Measurements from ENCODE around the gene CFLAR.
"Not testable (repeated sequence)": the region's sequence is repeated elsewhere in the genome, so short reads cannot be mapped to it uniquely, and the experiment has no call there.

The CFLAR gene

DNA sequence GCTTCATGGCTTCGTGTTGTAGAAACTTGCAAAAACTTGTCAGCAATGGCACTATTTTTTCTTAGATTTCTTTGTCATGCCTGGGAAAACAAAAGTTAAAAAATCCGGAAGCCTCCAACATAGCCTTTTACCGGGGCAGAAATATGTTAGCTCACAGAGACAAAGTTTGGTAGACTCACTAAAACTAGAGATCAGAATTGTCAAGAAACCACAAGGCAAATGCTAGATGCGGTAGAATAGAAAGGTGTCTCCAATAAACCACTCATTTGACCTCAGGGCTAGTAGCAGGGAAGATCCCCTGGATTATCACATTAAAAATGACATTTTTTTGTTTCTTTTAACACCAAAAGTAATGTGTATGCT is 67.4 kb downstream of the CFLAR start:
- no peak for DNase-seq

DNA sequence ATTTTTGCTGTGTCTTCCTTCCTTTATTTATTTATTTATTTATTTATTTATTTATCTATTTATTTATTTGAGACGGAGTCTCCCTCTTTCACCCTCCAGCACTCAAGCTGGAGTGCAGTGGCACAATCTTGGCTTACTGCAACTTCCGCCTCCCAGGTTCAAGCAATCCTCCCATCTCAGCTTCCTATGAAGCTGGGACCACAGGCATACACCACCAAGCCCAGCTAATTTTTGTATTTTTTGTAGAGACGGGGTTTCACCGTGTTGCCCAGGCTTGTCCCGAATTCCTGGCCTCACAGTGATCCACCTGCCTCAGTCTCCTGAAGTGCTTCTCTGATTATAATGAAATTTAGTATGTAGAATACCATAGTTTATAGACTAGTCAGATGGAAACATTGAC is 67.9 kb downstream of the CFLAR start:
- DNase-seq, result not testable (repeated sequence)

DNA sequence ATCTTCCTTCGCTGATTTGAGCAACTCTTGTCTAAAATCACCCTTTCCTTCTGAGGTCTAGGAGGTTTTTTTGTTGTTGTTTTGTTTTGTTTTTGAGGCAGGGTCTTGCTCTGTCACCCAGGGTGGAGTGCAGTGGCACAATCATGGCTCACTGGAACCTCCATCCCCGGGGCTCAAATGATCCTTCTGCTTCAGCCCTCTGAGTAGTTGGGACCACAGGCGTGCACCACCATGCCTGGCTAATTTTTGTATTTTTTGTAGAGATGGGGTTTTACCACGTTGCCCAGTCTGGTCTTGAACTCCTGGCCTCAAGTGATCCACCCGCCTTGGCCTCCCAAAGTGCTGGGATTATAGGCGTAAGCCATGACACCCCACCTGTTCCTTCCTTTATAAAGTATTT is 68.3 kb downstream of the CFLAR start:
- DNase-seq, result not testable (repeated sequence)

DNA sequence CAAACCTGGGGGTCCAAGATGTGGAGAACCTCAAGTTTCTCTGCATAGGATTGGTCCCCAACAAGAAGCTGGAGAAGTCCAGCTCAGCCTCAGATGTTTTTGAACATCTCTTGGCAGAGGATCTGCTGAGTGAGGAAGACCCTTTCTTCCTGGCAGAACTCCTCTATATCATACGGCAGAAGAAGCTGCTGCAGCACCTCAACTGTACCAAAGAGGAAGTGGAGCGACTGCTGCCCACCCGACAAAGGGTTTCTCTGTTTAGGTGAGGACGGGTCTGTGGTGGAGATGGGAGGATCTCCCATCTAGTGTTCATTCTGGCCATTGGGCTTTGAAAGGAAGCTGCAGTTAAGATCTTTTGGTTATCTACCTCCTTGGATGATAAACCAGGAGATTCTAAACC is 69.9 kb downstream of the CFLAR start:
- DNase-seq, result no peak

DNA sequence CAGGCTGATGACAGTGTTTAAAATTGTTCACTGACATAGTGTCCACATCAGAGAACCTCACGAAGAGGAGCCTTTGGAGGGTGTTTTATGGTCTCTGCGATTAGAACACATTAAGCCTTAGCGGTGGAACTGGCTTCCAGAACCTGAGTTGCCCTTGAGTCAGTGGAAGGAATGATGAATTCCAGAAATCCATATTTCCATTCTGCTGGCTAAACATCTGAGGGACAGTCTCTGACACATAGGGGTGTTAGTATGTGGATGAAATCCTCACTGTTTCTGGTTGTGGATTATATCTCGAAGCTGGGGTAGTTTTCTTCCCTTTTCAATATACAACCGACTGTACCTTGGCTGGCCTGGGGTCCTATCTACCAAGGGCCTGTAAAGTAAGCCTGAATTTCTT is 71.0 kb downstream of the CFLAR start:
- no peak for DNase-seq

DNA sequence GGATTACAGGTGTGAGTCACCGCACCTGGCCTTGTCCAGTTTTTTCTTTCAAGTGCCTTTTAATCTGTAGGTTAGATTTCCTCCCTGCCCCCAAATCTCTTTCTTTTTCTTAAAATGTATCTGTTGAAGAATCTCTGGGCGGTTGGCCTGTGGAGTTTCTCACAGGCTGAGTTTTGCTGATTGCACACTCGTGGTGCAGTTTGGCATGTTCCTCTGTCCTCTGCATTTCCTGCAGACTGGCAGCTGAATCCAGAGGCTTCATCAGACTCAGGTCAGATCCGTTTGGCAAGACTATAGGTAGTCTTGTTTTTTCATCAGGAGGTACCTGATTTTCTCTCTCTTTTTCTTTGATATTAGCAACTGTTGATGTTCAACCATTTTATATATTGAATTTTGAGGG is 72.5 kb downstream of the CFLAR start:
- no peak for DNase-seq

DNA sequence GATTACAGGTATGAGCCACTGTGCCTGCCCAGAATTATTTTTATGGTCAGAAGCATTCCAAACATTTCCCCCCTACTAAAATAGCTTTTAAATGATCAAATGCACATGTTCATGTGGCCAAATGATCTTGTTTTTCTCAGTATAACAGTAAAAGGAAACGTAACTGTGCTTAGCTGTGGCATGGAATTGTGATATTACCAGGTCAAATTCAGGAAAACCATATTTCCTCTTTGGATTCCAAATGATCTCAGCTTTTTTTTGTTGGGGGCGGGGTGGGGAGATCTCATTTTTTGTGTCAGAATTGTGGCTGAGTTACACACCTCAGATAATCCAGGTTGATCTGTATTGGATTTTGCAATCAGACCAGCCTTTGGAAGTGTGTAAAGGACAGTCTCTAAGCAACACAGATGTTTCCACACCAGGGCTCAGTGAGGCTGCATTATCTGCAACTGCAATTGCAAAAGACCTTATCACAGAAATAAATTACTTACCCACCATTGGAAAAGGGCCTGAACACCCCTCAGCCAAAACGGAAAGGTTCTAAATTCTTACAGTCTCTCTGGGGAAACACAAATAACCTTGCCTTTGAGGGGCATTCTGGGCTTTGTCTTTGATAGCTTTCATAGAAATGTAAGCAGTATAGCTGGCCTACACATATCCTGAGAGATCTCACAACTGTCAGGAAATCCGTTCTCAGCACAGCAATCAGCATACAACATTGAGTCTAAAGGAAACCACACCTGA is 75.3 kb downstream of the CFLAR start:
- DNase-seq, result no peak

DNA sequence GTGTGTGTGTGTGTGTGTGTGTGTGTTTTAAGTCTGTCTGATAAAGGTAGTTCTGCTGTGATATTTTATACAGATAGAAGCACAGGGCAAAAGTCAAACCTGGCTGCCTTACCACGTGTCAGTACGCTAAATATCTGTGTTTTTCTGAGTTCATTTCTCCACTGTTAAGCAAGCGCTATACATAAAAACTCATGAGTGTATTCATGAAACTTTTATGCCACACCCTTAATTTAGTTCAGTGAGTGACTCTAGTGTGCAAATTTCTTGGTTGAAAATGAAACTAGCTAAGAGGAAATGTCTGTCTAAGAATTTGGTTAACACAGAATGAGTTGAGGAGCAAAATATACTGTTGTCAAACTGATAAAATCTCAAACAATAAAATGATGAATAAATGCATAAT is 78.1 kb downstream of the CFLAR start:
- DNase-seq, result no peak

DNA sequence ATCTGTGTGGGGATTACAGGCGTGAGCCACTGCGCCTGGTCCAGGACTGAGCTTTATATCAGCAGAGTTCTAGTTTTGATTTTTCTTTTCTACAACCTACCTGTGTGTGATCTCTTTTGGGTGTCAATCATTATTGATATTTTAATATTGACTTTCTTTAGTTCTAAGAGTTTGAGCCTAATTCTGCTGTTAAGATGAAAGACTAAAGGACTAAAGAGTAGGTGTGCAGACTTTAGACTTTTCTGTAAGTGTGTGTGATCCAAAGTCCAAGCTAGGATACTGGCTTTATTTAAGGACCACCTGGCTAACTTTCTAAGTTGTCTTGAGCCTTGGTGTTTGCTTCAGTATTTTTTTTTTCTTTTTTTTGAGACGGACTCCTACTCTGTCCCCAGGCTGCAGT is 79.4 kb downstream of the CFLAR start:
- no peak for DNase-seq

DNA sequence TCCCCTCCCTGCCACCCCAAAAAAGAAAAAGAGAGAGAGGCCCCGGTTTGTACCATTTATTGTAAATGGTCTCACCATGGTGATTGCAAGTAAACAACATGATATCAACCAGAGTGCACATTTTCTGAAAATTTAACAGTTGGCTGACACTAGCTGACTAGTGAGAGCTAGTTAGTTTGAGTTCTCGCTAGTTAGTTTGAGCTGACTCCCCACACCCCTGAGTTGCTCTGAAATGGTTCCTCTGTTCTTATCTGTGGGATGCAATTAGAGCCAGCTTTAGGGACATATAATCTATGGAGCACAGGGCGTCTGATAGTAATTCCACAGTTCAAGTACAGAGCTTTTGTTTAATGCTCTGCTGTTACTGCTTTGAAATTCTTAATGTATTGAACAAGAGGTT is 80.0 kb downstream of the CFLAR start:
- no peak for DNase-seq

DNA sequence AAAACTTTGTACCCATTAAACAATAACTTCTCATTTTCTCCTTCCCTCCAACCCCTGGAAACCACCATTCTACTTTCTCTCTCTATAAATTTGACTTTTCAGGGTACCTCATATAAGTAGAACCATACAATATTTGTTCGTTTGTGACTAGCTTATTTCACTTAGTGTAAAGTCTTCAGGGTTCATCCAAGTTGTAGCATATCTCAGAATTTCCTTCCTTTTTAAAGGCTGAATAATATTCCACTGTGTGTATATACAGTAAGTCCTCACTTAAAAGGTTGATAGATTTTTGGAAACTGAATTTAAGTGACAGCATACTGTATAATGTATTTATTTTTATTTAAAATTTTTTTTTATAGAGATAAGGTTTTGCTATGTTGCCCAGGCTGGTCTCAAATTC is 80.8 kb downstream of the CFLAR start:
- DNase-seq, result no peak

DNA sequence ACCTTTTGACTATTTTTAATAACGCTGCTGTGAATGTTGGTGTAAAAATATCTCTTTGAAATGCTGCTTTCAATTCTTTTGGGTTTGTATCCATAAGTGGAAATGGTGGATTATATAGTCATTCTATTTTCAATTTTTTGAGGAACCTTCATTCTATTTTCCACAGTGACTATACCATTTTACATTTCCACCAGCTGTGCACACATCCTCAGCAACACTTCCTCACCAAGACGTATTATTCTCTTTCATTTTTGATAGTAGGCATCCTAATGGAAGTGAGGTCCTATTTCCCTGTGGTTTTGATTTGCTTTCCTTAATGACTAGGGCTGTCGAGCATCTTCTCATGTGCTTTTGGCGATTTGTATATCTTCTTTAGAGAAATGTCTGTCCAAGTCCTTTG is 81.8 kb downstream of the CFLAR start:
- no peak for DNase-seq

DNA sequence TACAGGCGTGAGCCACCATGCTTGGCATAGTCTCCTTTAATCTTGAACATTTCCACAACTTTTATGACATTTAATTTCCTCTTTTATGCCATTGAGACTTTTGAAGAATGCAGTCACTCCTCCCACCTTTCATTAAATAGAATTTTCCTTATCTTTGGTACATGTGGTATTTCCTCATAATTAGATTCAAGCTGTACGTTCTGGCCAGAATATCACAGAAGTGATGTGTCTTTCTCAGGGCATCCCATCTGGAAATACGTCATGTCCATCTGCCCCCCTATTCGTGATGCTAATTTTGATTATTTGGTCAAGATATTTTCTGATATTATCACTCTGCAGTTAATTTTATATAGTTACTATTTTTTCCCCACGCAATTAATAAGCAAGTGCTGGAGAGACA is 83.9 kb downstream of the CFLAR start:
- no peak for DNase-seq

DNA sequence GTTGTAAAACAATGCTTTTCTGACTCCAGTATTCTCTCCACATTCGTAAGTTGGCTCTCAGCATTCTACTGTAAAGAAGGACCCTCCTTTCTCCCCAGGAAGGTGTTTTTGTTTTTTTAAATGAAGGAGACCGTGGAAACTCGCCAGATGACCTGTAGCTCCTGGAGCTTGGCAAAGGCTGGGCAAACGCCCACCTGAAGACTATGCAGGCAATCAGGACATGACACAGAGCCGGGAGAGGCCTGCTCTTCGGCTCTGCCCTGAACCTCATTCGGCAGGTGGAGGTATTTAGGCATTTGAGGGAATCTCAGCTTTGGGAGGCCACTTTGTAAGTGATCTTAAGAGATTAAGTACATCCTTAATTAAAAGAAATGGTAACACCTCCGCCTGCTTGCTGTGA is 84.4 kb downstream of the CFLAR start:
- DNase-seq, result no peak

DNA sequence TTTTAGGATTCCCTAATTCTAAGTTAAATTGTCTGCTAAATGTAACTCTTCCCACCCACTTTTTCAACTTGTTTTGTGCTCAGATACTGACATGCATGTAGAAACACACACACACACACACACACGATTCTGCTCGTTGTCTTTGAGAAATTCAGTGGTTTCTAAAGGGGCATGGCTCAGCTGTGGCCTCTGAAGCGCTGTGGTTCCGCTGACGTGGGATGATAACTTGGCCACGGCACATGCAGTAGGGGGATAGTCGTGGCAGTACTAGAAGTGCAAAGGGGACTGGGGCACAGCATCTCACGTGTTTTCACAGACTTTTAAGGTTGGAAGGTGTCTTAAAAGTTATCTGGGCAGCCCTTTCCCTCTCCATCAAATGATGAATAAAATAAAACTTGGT is 85.4 kb downstream of the CFLAR start:
- no peak for DNase-seq

DNA sequence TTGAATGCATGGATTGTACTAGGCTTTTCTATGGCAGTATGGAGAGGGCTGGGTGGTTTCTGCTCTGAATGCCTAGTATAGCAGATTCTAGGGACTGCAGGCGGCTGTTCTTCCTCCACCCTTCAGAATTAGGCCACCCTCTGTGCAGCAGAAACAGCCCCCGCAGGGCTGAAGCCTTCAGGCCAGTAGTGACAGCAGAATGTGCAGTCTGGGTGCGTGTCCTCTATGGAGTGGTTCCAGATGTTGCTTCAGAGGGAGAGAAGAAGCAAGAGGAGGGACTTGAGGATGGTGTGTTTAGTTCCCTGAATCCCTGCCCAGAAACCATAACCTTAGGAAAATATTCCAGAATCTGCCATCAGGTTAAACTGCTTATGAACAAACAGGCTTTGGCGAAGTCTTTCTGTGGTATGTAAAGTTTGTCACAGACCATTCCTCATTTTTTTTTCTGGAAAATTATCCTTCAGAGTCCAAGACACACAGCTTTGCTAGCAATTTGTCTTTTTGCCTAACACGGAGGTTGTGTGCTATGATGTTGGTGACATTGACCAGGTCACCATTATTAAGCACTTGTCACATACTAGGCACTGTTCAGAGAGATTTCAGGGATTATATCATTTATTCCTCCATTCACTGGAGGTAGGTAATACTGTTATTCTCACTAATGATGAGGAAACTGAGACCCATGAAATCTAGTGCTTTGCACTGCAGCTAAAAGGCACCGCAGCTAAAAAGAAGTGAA is 88.1 kb downstream of the CFLAR start:
- no peak for DNase-seq

DNA sequence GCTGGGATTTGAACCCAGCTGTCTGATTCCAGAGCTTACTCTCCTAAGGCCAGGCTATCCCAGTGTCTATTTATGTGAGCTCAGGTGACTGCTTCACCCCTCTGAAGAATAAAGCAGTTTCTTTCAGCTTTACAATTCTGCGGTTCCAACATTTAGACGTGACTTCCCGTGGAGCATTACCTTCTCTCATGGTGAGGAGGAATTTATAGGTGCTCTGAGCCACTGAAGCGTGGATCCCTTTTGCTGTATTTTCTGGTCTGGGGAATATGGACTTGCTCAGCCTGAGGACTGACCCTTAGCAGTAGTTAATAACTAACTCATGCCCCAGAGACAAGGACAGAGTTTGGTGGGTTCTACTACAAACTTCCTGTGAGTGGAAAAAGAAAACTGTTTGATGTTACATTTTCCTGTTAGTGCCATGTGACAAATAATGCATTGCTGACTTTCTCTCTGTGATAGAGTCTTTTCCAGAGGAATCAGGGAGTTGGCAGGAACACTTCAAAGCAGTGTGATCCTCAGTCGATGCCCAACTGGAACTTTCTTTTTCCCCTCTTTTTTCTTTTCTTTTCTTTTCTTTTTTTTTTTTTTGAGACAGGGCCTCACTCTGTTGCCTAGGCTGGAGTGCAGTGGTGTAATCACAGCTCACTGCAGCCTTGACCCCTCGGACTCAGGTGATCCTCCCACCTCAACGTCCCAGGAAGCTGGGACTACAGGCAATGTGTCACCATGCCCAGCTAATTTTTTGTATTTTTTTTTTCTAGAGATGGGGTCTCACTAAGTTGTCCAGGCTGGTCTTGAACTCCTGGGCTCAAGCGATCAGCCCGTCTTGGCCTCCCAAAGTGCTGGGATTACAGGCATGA is 88.9 kb downstream of the CFLAR start:
- DNase-seq, result no peak

DNA sequence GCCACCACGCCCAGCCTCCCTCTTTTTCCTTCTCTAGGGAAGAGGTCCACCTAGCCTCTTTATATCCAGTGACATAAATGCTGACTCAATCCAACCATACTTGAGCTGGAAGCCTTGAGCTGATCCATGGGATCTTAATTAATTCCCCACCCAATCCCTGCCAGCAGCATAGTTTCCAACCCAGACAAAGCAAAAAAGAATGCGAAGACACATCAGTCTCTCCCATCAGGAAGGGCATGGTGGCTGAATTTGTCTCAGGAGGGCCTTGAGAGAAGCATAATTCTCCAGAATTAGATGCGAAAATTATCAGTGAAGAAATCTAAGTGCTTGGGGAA is 89.5 kb downstream of the CFLAR start:
- no peak for DNase-seq

DNA sequence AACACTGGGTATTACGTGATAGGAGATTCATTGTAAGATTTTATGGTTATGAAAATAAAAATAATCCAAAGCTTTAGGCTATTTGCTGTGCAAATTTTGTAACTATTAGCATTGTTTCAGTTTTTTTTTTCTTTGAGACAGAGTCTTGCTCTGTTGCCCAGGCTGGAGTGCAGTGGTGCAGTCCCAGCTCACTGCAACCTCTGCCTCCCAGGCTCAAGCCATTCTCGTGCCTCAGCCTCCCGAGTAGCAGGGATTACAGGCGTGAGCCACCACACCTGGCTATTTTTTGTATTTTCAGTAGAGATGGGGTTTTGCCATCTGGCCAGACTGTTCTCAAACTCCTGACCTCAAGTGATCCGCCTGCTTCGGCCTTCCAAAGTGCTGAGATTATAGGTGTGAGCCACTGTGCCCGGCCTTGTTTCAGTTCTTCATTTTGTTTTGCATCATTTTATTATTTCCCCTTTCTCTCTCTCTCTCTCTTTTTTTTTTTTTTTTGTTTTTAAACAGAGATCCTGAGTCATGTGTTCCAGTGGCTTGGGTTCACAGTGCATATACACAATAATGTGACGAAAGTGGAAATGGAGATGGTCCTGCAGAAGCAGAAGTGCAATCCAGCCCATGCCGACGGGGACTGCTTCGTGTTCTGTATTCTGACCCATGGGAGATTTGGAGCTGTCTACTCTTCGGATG is 92.7 kb downstream of the CFLAR start:
- DNase-seq, result no peak

DNA sequence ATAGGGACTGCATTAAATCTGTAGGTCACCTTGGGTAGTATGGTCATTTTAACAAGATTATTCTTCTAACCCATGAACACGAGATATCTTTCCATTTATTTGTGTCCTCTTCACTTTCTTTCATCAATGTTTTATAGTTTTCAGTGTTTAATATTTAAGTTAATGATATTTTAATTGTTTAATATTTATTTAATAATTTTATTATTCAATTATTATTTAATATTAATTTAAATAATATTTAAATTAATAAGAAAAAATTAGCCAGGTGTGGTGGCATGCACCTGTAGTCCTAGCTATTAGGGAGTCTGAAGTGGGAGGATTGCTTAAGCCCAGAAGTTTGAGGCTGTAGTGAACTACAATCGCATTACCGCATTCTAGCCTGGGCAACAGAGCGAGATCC is 100.0 kb downstream of the CFLAR start:
- no peak for DNase-seq

DNA sequence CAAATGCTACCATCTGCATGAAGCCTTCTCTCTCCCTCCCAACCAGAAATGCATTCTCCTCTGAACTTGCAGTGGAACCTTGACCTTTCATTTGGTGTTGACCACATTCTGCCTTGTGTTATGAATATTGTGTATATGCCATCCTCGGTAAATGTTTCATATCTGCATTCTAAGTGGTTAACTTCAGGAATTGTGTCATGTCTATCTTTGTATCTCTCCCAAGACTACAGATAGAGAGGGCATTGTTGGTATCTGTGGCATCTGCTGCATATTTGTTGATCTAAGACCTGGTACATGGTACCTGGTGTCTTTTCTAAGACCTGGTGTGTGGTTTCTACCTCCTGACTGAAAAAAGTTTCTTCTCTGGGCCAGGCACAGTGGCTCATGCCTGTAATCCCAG is 101.0 kb downstream of the CFLAR start:
- no peak for DNase-seq

DNA sequence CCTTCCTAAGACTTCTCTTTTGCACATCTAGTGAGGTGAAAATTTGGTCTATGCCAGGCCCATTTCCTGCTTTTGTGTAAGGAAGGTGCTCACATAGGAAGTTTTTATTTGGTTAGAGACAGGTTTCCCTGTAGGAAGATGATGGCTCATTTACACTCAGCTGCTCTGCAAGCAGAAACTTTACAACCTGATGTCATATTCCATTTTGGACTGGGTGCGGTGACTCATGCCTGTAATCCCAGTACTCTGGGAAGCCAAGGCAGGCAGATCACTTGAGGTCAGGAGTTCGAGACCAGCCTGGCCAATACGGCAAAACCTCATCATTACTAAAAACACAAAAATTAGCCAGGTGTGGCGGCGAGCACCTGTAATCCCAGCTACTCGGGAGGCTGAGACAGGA is 102.8 kb downstream of the CFLAR start:
- no peak for DNase-seq

DNA sequence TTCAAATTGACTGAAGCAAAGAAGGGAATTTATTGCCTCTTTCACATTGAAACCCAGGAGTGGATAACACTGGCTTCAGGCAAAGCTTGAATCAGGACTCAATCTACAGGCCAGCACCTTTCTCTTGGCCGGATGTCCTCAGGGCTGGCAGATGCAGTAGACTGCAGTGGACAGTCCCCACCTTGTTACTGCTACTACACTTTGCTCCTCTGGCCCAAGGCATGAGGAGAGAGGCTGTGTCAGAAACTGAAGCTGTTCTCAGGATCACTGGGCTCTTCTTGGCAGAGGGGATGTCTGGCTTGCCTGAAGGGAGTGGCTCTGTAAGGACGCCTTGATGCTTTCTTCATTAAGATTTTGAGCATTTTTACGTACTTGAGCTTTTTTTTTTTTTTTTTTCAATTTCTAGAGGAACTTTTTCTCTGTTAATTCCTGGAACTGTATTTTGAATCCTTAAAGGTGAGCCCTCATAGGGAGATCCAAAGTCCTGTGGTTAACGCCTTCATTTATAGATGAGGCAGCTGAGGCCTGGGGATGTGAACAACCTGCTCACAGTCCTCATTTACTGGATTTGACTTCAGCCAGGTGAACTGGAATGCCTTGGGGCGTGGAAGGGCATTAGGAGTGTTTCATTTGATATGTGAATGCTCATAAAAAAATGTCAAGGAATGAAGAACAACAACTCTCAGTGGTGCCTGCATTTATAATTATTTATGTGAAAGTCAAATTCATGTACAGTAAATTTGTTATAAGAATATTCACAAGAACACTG is 103.5 kb downstream of the CFLAR start:
- DNase-seq, result no peak

Measured in NCI-H446 (cell line).